Vagina (tissue), 2 donors: ENCODE results near the gene DOK5. TPM values are rescaled to one million over a fixed set of nuclear protein-coding genes. Genes with fewer than 3 reads are reported as not detected.

Experiments used
- DNase-seq, 2 donors: peaks; one replicate each; pipeline ENCODE4 v3.0.0-alpha.2; 2017; ENCODE audit errors: extremely low spot score in 2 of 2
- H3K27ac ChIP-seq: fragments of 200-600 bp; sonication (generic); one replicate; pipeline ENCODE4 v1.5.1; 2019
- H3K27me3 ChIP-seq: fragments of 200-600 bp; sonication (generic); one replicate; pipeline ENCODE4 v1.5.1; 2019
- H3K36me3 ChIP-seq, 2 donors: fragments of 200-600 bp; sonication (generic); one replicate each; pipeline ENCODE4 v1.5.1; 2017 to 2019
- H3K4me1 ChIP-seq: fragments of 200-600 bp; sonication (generic); one replicate; pipeline ENCODE4 v1.5.1; 2019
- H3K4me3 ChIP-seq, 2 donors: fragments of 200-600 bp; sonication (generic); 1 replicate in 1 of 2; 2 replicates in 1 of 2; pipeline ENCODE4 v1.5.1; 2016 to 2019
- H3K9me3 ChIP-seq: fragments of 200-600 bp; sonication (generic); one replicate; pipeline ENCODE4 v1.5.1; 2019
- POLR2A ChIP-seq, 2 donors: fragments of 450-650 bp; IDR thresholded peaks; one replicate each; pipeline ENCODE4 v1.6.1; 2017; ENCODE audit warnings: antibody characterized with exemption in 2 of 2, mild to moderate bottlenecking in 2 of 2, moderate library complexity in 2 of 2
- POLR2AphosphoS5 ChIP-seq, 2 donors: sonication (generic); formaldehyde crosslinking; IDR thresholded peaks; one replicate each; pipeline ENCODE4 v1.9.0; 2017; ENCODE audit warnings: antibody characterized with exemption in 2 of 2, mild to moderate bottlenecking in 2 of 2, low read depth in 1 of 2; ENCODE audit not compliant: insufficient read depth in 1 of 2
- intact Hi-C: fragments of 100-400 bp; cut with DNase I; formaldehyde crosslinking; loops from one replicate; pipeline ENCODE4 v1.15.1; 2023
- total RNA-seq: library from RNA; depleted of rRNA; stranded (reverse); fragments of >200 nt; gene quantifications from one replicate; pipeline ENCODE4 v1.2.3, GENCODE V29; 2016
- TF ChIP-seq, protein P1 (sequence below), 3 experiments: fragments of 450-650 bp in 2 of 3; fragments of 200-600 bp in 1 of 3; sonication (generic) in 1 of 3; IDR thresholded peaks; one replicate each; pipeline ENCODE4 v1.5.1; 2017 to 2019; ENCODE audit warnings: antibody characterized with exemption in 3 of 3, mild to moderate bottlenecking in 2 of 3, moderate library complexity in 2 of 3

Gene DOK5
- total RNA-seq, 1 donor from 2014 or later: 2.5 TPM

GRCh38 chr20:54458219-54458618 lies 17.2 kb upstream of the DOK5 start:
- TF ChIP-seq POLR2A (IDR thresholded peaks at IDR 0.05) (no peak), POLR2AphosphoS5 (IDR thresholded peaks at IDR 0.05; ENCODE audit: insufficient read depth in 1 of 2, low read depth in 1 of 2) (no peak)
- TF ChIP-seq, protein P1, sequence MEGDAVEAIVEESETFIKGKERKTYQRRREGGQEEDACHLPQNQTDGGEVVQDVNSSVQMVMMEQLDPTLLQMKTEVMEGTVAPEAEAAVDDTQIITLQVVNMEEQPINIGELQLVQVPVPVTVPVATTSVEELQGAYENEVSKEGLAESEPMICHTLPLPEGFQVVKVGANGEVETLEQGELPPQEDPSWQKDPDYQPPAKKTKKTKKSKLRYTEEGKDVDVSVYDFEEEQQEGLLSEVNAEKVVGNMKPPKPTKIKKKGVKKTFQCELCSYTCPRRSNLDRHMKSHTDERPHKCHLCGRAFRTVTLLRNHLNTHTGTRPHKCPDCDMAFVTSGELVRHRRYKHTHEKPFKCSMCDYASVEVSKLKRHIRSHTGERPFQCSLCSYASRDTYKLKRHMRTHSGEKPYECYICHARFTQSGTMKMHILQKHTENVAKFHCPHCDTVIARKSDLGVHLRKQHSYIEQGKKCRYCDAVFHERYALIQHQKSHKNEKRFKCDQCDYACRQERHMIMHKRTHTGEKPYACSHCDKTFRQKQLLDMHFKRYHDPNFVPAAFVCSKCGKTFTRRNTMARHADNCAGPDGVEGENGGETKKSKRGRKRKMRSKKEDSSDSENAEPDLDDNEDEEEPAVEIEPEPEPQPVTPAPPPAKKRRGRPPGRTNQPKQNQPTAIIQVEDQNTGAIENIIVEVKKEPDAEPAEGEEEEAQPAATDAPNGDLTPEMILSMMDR (IDR thresholded peaks at IDR 0.05): no peak
- Histone ChIP-seq H3K27ac (no peak overlapping the region), H3K36me3 (no peaks in the 10 kb centered on the region), H3K4me1 (no peaks in the 10 kb centered on the region), H3K4me3 (no peak overlapping the region), H3K9me3 (no peaks in the 10 kb centered on the region), H3K27me3 (no peaks in the 10 kb centered on the region)
- intact Hi-C loops: no loop called here
- no peak for DNase-seq

DNA sequence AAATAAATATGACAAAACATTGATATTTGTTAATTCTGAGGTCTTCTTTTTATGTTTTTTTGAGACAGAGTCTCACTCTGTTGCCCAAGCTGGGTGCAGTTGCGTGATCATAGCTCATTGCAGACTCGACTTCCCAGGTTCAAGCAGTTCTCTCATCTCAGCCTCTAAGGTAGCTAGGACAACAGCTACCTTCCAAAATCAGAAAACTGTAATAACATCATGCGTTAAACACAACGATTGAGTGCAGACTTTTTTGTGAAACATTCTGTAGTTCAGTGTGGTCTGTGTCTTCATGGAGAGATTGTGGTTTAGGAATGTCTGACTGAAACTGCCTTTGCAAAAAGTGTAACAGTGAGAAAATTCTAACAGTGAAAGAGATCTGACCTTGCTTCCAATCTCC lies 16.1 kb upstream of the DOK5 start:
- H3K36me3 ChIP-seq: no peaks in the 10 kb centered on the region
- no peaks in the 10 kb centered on the region for H3K9me3 ChIP-seq
- no peaks in the 10 kb centered on the region for H3K4me1 ChIP-seq
- intact Hi-C loops: no loop called here
- no peak overlapping the region for H3K4me3 ChIP-seq
- DNase-seq: no peak
- TF ChIP-seq POLR2A (IDR thresholded peaks at IDR 0.05): no peak
- TF ChIP-seq POLR2AphosphoS5 (IDR thresholded peaks at IDR 0.05; ENCODE audit: insufficient read depth in 1 of 2, low read depth in 1 of 2): no peak
- TF ChIP-seq, protein P1 (IDR thresholded peaks at IDR 0.05): no peak
- no peaks in the 10 kb centered on the region for H3K27me3 ChIP-seq
- H3K27ac ChIP-seq: no peak overlapping the region

- intact Hi-C loops: no loop called here
Observed at GRCh38 chr20:54464003-54464402, 11.4 kb upstream of the DOK5 start.

DNA sequence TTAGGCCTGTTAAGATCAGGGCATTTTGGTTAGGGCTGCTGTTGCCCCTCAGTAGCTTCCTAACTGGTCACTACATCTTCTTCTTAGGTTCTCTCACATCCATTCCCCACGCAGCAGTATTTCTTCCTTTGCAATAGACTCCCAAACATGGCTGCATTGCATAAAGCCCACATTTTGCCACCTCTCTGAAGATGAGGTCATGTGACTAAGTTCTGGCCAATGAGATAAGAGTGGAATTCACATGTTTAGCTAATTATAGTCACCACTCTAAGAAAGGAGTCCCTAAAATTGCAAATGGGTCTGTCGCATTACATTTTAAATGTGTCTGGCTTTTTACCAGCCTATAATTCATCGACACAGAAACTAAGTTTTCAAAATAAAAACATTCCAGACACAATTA lies 9.3 kb upstream of the DOK5 start:
- Histone ChIP-seq H3K36me3 (no peaks in the 10 kb centered on the region), H3K4me3 (no peak overlapping the region), H3K9me3 (no peaks in the 10 kb centered on the region), H3K27me3 (no peaks in the 10 kb centered on the region), H3K27ac (no peak overlapping the region), H3K4me1 (no peaks in the 10 kb centered on the region)
- intact Hi-C loops: no loop called here
- DNase-seq: no peak
- TF ChIP-seq POLR2A (IDR thresholded peaks at IDR 0.05): no peak
- no peak for TF ChIP-seq POLR2AphosphoS5 (IDR thresholded peaks at IDR 0.05; ENCODE audit: insufficient read depth in 1 of 2, low read depth in 1 of 2)
- TF ChIP-seq, protein P1 (IDR thresholded peaks at IDR 0.05): no peak

More at GRCh38 chr20:54464003-54464402, 11.4 kb upstream of the DOK5 start:
- TF ChIP-seq POLR2A (IDR thresholded peaks at IDR 0.05): no peak
- TF ChIP-seq POLR2AphosphoS5 (IDR thresholded peaks at IDR 0.05; ENCODE audit: insufficient read depth in 1 of 2, low read depth in 1 of 2): no peak
- TF ChIP-seq, protein P1 (IDR thresholded peaks at IDR 0.05): no peak
- Histone ChIP-seq H3K4me1 (no peaks in the 10 kb centered on the region), H3K27ac (no peak overlapping the region), H3K4me3 (no peak overlapping the region), H3K36me3 (no peaks in the 10 kb centered on the region), H3K9me3 (no peaks in the 10 kb centered on the region), H3K27me3 (no peaks in the 10 kb centered on the region)
- no peak for DNase-seq

DNA sequence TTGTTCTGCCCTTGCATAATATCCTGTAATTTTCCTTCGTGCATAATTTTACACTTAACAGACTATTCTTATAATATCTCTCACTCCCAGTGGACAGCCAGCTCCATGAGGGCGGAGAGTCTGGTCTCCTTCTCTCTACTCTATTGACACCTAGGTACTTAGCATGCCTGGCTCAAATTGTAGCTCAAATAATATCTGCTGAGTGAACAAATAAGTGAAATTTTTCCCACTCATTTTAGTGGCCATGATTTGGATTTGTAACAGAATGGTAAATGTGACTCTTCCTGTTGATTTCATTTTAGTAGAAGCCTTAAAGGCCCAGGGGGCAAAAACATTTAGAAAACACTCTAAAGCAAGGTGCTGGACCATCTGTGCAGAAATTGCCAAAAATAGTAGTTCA lies 7.8 kb upstream of the DOK5 start:
- no peaks in the 10 kb centered on the region for H3K27me3 ChIP-seq
- TF ChIP-seq, protein P1 (IDR thresholded peaks at IDR 0.05): no peak
- no peak for TF ChIP-seq POLR2A (IDR thresholded peaks at IDR 0.05)
- no peak for TF ChIP-seq POLR2AphosphoS5 (IDR thresholded peaks at IDR 0.05; ENCODE audit: insufficient read depth in 1 of 2, low read depth in 1 of 2)
- intact Hi-C loops: no loop called here
- H3K4me1 ChIP-seq: no peaks in the 10 kb centered on the region
- no peak for DNase-seq
- H3K36me3 ChIP-seq: no peaks in the 10 kb centered on the region
- no peaks in the 10 kb centered on the region for H3K9me3 ChIP-seq
- H3K4me3 ChIP-seq: no peak overlapping the region
- no peak overlapping the region for H3K27ac ChIP-seq
